K562 (cell line): ENCODE measurements around the gene RBBP4. TPM values are rescaled to one million over a fixed set of nuclear protein-coding genes. Genes with fewer than 3 reads are reported as not detected.
A peak's percentile ranks its signal among the peaks of the same experiment; 100 is the strongest.

Experiments used
- ASH1L ChIP-seq: fragments of 450-650 bp; IDR thresholded peaks from 2 replicates; pipeline ENCODE4 v1.6.1; 2018; ENCODE audit warnings: borderline replicate concordance, mild to moderate bottlenecking, low read depth; ENCODE audit not compliant: partially characterized antibody
- ATF6 ChIP-seq: sonication (generic); formaldehyde crosslinking; IDR thresholded peaks from 2 replicates; pipeline ENCODE4 v1.4.0; 2020; ENCODE audit warnings: mild to moderate bottlenecking, missing genetic modification reagents
- BMI1 ChIP-seq: fragments of 150-350 bp; IDR thresholded peaks from 2 replicates; pipeline ENCODE4 v1.6.1; 2014; ENCODE audit warnings: low read length
- CBX2 ChIP-seq: fragments of 200-600 bp; sonication (generic); IDR thresholded peaks from one replicate; pipeline ENCODE4 v1.6.1; 2012; ENCODE audit warnings: mild to moderate bottlenecking, low read length, inconsistent platforms; ENCODE audit not compliant: insufficient read depth, poor library complexity, severe bottlenecking
- GATAD2B ChIP-seq: fragments of 450-650 bp; IDR thresholded peaks from 2 replicates; pipeline ENCODE4 v1.6.1; 2017; ENCODE audit warnings: mild to moderate bottlenecking, borderline replicate concordance
- HDAC2 ChIP-seq: fragments of 450-650 bp; IDR thresholded peaks from 2 replicates; pipeline ENCODE4 v1.6.1; 2016; ENCODE audit warnings: mild to moderate bottlenecking
- HES1 ChIP-seq: fragments of 450-650 bp; IDR thresholded peaks from 2 replicates; pipeline ENCODE4 v1.6.1; 2016; ENCODE audit warnings: low read depth, mild to moderate bottlenecking, moderate library complexity
- ILF3 ChIP-seq: fragments of 450-650 bp; IDR thresholded peaks from 2 replicates; pipeline ENCODE4 v1.6.1; 2018; ENCODE audit warnings: antibody characterized with exemption, mild to moderate bottlenecking, moderate library complexity, borderline replicate concordance
- MECOM ChIP-seq: fragments of 250-450 bp; sonication (Bioruptor Pico); IDR thresholded peaks from 2 replicates; pipeline ENCODE4 v1.8.0; 2022; ENCODE audit warnings: inconsistent platforms
- NCOA4 ChIP-seq: fragments of 450-650 bp; IDR thresholded peaks from 2 replicates; pipeline ENCODE4 v1.6.1; 2018; ENCODE audit warnings: mild to moderate bottlenecking; ENCODE audit not compliant: partially characterized antibody
- NR2C1 ChIP-seq, 2 experiments: fragments of 450-650 bp; IDR thresholded peaks; 2 replicates each; pipeline ENCODE4 v1.6.1; 2017; ENCODE audit warnings: mild to moderate bottlenecking in 2 of 2, antibody characterized with exemption in 1 of 2, inconsistent platforms in 1 of 2, missing compliant biosample characterization in 1 of 2, missing genetic modification characterization in 1 of 2
- RAD51 ChIP-seq: fragments of 450-650 bp; IDR thresholded peaks from 2 replicates; pipeline ENCODE4 v1.7.1; 2016; ENCODE audit warnings: low read depth, mild to moderate bottlenecking, borderline replicate concordance
- SMAD2 ChIP-seq: fragments of 150-350 bp; IDR thresholded peaks from 2 replicates; pipeline ENCODE4 v1.6.1; 2014; ENCODE audit warnings: low read depth, mild to moderate bottlenecking, low read length
- SNIP1 ChIP-seq: fragments of 450-650 bp; IDR thresholded peaks from 2 replicates; pipeline ENCODE4 v1.7.1; 2017; ENCODE audit warnings: low read depth, mild to moderate bottlenecking
- TBP ChIP-seq: optimal IDR thresholded peaks from 2 replicates; pipeline ENCODE3; 2011; ENCODE audit warnings: low read depth, low read length, improper control_type of control experiment
- XRCC3 ChIP-seq: fragments of 450-650 bp; IDR thresholded peaks from 2 replicates; pipeline ENCODE4 v1.6.1; 2017; ENCODE audit warnings: mild to moderate bottlenecking, moderate library complexity
- ZBTB1 ChIP-seq: sonication (generic); formaldehyde crosslinking; IDR thresholded peaks from 2 replicates; pipeline ENCODE4 v1.8.1; 2023; ENCODE audit warnings: missing genetic modification reagents, low read depth, mild to moderate bottlenecking, borderline replicate concordance
- ZC3H4 ChIP-seq: sonication (generic); formaldehyde crosslinking; IDR thresholded peaks from 2 replicates; pipeline ENCODE4 v1.9.0; 2021; ENCODE audit warnings: missing genetic modification reagents, borderline replicate concordance
- ZFP1 ChIP-seq: fragments of 450-650 bp; formaldehyde crosslinking; IDR thresholded peaks from 2 replicates; pipeline ENCODE4 v1.4.0; 2020; ENCODE audit warnings: mild to moderate bottlenecking, mixed read lengths
- ZKSCAN8 ChIP-seq: fragments of 200-800 bp; sonication (Bioruptor generic); IDR thresholded peaks from 2 replicates; pipeline ENCODE4 v1.6.1; 2016; ENCODE audit warnings: missing genetic modification characterization, missing compliant biosample characterization
- ZNF143 ChIP-seq: sonication (generic); formaldehyde crosslinking; IDR thresholded peaks from 2 replicates; pipeline ENCODE4 v1.9.0; 2022; ENCODE audit warnings: mild to moderate bottlenecking, missing genetic modification reagents
- ZNF165 ChIP-seq: fragments of 250-450 bp; sonication (Bioruptor Pico); IDR thresholded peaks from 2 replicates; pipeline ENCODE4 v1.4.0; 2020; ENCODE audit warnings: borderline replicate concordance
- ZNF197 ChIP-seq: fragments of 200-800 bp; sonication (Bioruptor generic); IDR thresholded peaks from 2 replicates; pipeline ENCODE4 v1.6.1; 2016; ENCODE audit warnings: low read depth, missing genetic modification characterization, missing compliant biosample characterization
- ZNF282 ChIP-seq: sonication (generic); formaldehyde crosslinking; IDR thresholded peaks from 2 replicates; pipeline ENCODE4 v1.8.1; 2023; ENCODE audit warnings: missing genetic modification reagents
- ZNF347 ChIP-seq: fragments of 450-650 bp; formaldehyde crosslinking; IDR thresholded peaks from 2 replicates; pipeline ENCODE4 v1.4.0; 2020; ENCODE audit warnings: low read depth, mild to moderate bottlenecking, moderate library complexity
- polyA plus RNA-seq, 8 experiments: library from polyadenylated mRNA; depleted of rRNA in 4 of 8; stranded (reverse) in 5 of 8; unstranded in 3 of 8; fragments of >200 nt; fragmentation: Nextera tagmentation in 2 of 8; fragmentation: Illumina TruSeq in 1 of 8; extraction: Ambion mirVana in 2 of 8; extraction: Trizol in 1 of 8; gene quantifications; 2 replicates each; pipeline versions ENCODE4 v1.2.1 to v1.2.3, GENCODE V29; 2011 to 2014; ENCODE audit warnings: inconsistent platforms in 1 of 8, missing spikeins in 1 of 8
- total RNA-seq, 7 experiments: library from RNA; depleted of rRNA in 6 of 7; stranded (reverse); fragments of >200 nt in 6 of 7; fragmentation: Illumina TruSeq in 2 of 7; extraction: Trizol in 2 of 7; gene quantifications; 2 replicates each; pipeline versions ENCODE4 v1.2.1 to v1.2.3, GENCODE V29; 2011 to 2021; ENCODE audit warnings: low replicate concordance in 1 of 7
- TF ChIP-seq, protein P1 (sequence below): fragments of 250-450 bp; sonication (Bioruptor Pico); IDR thresholded peaks from 2 replicates; pipeline ENCODE4 v1.4.0; 2020

RBBP4 gene
- total and polyA plus RNA-seq, 9 of the 15 experiments (the other 6 are each of a cell fraction or from before 2014, with no cell fraction given), result 185 to 409 (median 259) TPM

DNA sequence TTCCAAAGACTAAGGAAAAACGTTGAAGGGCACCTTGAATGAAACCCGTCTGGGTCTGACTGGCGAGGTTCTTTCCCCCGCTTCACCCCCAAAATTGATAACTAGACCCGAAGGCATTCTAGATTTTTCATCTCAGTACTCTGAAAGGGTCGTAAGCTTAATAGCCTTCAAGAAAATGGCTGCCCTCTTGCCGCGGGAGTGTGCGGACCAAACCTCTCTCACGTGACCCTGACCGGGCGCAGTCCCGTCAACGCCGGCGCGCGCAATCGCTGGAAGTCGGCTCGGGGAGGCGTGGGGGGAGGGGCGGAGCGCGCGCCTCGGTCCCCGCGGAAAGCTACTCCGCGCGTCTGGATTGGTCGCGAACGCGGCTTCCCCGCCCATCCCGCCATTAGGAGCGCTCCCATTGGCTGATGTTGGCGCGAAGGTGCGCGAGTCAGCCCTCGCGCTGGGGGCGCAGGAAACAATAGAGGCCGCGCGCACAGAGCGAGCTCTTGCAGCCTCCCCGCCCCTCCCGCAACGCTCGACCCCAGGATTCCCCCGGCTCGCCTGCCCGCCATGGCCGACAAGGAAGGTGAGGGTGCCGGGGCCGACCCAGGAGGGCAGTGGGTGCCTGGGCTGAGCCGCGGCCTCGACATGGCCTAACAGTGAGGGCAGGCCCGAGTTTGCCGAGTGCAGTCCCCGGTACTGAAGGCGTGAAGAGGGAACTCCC is at the start of gene RBBP4 (continued):
- TF ChIP-seq MECOM (CRISPR knock-in tag) (peak; percentile 94), TBP (peak; percentile 89), SMAD2 (no peak), ZNF282 (peak; percentile 97; the same call in 1 of the 2 replicates), ZKSCAN8 (CRISPR knock-in tag) (peak; percentile 97), ATF6 (CRISPR knock-in tag) (peak; percentile 78; the same call in 1 of the 2 replicates), ZFP1 (CRISPR knock-in tag) (peak; percentile 87), ASH1L (peak; percentile 87), ZNF197 (CRISPR knock-in tag) (peak; percentile 99), XRCC3 (no peak), HDAC2 (0 out of 2 replicates have a peak, but pooled peaks have one; percentile 40), ZNF347 (CRISPR knock-in tag) (peak; percentile 84), CBX2 (no peak), ZC3H4 (CRISPR knock-in tag) (no peak), ZBTB1 (CRISPR knock-in tag) (peak; percentile 90), NR2C1 (IDR thresholded peaks at IDR 0.05) (0 out of 2 replicates have a peak, but pooled peaks have one; percentile 51), NR2C1 (tag; IDR thresholded peaks at IDR 0.05) (peak; percentile 92), RAD51 (peak; percentile 96), SNIP1 (no peak), BMI1 (no peak), GATAD2B (no peak; the same call in 1 of the 2 replicates), NCOA4 (no peak), HES1 (peak; percentile 49; the same call in 1 of the 2 replicates), ZNF165 (CRISPR knock-in tag) (peak; percentile 95), ZNF143 (CRISPR knock-in tag) (no peak; the same call in none of the 2 replicates), ILF3 (no peak)
- TF ChIP-seq, protein P1, sequence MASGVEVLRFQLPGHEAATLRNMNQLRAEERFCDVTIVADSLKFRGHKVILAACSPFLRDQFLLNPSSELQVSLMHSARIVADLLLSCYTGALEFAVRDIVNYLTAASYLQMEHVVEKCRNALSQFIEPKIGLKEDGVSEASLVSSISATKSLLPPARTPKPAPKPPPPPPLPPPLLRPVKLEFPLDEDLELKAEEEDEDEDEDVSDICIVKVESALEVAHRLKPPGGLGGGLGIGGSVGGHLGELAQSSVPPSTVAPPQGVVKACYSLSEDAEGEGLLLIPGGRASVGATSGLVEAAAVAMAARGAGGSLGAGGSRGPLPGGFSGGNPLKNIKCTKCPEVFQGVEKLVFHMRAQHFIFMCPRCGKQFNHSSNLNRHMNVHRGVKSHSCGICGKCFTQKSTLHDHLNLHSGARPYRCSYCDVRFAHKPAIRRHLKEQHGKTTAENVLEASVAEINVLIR (CRISPR knock-in tag), result peak; percentile 81; the same call in 1 of the 2 replicates
